Stimulated activated CD8-positive, alpha-beta memory T cell treated with anti-CD3 and anti-CD28 coated beads, Interleukin-12 subunit alpha, Interleukin-12 subunit beta, amount 100 ng/mL, for 4 hours (primary cell): ENCODE results near the gene NDEL1.
"Not testable (repeated sequence)": the region's sequence is repeated elsewhere in the genome, so short reads cannot be mapped to it uniquely, and the experiment has no call there.

Source experiments
- DNase-seq: peaks from one replicate; pipeline ENCODE4 v3.0.0-alpha.2; 2020; ENCODE audit warnings: low read depth

Gene NDEL1, protein sequence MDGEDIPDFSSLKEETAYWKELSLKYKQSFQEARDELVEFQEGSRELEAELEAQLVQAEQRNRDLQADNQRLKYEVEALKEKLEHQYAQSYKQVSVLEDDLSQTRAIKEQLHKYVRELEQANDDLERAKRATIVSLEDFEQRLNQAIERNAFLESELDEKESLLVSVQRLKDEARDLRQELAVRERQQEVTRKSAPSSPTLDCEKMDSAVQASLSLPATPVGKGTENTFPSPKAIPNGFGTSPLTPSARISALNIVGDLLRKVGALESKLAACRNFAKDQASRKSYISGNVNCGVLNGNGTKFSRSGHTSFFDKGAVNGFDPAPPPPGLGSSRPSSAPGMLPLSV

DNA sequence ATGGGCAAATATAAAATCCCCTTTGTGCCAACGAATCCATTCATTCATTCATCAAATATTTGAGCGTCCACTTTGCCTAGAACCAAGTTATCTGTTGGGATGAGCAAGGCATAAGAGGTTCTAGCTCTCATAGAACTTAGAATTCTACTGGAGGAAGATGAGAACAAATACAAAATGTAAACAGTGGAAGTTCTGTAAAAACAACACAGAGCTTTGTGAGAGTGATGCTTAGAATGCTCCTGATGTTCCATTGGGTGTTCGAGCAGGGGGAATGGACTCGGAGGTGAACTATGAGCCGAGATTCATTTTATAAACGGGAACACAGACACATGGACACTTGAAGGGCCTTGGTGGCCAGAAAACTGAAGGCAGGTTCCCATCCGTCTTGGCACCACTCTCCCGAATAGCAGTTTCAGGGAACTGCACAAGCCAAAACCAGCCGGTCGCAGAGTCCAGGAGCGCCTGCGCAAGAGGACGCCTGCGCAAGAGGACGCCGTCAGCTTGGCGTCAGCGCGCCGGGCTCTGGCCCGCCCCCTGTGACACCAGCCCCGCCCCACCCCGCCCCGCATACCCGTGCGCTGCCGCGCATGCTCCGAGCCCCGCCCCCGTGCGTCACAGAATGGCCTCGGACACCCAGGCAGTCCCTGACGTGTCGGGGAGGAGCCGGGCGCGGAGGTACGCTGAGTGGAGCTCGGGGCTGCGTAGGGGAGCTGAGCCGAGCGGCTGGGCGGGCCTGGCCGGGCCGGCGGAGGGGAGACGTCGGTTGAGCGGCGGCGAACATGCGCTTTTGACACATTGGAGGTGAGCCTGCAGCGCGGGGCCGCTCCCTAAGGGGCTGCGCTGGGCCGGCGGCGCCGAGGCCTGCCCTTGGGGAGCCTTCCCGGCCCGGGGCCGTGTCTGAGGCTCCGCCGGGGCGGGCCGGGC is at the start of gene NDEL1:
NDEL1 (plus strand) TSS at position 640 of the 924 bp plus-strand sequence. CDS start 8,388 bp downstream, outside the sequence.
- DNase-seq, result peak; percentile 98

DNA sequence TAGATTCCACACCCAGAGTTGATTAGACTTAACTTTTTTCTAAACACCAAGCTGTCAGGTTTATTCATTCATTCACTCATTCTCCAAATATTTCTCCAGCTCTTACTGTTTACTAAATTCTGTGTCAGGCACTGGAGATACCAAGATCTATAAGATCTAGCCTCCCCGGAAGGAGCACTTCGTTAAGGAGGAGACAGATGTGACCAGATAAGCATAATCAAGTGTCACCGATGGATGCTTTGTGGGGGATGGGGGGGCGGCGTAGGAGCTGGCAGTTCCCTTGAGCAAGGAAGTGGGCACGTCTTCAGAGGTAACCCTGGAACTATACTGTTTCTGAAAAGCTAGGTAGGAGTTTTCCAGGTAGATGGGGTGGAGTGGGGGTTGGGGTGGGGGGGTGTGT is 48.8 kb upstream of the NDEL1 start:
- DNase-seq, result no peak

DNA sequence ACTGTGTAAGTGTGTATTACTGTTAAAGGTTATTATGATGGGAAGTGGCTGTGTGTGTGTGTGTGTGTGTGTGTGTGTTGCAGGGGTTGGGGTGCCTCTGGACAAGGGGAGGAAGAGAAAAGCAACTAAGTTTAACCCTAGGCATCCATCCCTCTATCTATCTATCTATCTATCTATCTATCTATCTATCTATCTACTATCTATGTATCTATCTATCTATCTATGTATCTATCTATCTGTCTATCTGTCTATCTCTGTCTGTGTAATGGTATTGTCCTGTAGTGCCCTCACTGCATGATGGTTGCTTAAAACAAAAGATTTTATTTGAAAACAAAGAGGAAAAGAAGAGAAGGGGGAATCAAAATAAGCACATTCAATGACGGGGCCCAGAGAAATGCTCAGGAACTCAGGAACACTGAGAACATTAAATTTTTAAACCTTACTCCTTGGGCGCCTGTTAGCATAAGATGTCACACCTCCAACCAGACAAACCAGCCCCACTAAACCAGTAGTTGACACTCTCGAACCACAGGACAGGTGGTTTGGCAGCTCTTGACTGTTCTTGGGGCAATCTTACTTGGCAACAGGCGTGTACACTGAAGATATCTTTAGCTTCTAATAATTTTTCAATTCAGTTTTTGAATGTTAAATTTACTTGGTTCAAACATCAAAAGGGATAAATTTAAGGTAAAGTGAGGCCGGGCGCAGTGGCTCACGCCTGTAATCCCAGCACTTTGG is 47.6 kb upstream of the NDEL1 start:
- DNase-seq, result no peak

DNA sequence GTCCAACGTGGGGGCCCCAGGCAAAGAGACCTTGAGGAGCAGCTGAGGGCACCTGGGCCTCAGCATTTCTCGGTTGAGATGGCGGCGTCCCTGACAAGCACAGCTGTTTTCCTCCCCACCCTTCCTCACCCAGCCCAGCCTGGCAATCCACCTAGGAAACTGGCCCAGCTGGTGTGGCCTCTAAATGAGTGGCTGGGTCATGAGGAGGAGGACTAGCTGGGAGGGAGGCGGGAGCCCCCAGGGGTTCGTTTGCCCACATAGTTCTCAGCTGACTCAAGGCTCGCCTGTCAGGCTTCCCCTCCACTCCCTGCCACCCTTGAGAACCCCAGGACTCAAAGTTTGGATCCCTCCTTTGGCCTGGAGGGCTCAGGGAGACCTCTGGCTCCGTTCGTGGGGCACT is 44.0 kb upstream of the NDEL1 start:
- no peak for DNase-seq

DNA sequence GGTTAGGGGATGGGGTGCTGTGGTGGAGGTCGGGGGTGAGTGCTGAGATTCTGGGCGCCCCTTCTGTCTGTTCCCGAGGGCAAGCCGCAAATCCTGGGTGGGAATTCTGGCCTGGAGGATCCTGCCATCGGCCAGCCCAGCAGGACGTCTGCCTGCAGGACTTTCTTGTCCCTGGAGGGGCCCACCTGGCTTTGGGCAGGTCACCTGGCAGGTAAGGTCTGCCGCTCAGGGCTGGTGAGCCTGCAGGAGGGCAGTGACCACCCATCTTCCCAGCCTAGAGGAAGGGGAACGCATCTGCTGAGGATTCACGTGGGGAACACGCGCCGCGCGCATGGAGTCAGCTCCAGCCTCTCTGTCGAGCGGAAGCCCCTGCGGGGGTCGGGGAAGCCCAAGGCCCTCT is 43.4 kb upstream of the NDEL1 start:
- no peak for DNase-seq

DNA sequence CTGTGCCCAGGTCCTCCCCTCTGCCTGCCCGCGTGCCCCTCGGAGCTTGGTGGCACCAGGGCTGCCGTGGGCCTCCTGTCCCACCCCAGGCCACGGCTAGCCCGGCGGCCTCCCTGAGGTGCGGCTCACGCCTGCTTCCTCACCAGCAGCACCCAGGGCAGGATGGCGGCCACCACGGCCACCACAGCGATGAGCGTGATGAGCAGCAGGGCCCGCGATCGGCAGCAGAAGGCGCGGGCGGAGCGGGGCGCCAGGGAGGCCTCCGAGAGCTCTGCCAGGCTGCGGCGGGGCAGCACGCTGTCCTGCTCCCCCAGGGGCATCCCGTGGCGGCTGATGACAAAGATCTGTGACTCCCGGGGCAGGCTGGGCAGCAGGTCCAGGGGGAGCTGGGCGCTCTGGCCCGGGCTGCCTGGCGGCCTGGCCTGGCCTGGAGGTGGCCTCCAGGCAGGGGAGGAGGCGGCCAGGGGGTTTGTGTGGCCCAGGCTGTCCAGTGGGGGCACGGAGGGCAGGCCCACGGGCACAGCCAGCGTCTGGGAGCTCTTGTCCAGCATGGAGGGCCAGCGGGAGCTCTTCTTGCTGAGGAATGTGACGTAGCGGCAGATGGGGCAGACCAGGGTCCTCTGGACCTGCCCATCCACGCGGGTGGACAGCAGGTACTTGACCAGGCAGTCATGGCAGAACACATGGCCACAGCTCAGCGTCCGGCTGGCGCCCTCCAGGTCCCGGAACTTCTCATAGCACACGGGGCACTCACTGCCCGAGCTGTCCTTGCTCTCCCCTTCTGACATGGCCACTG is 42.8 kb upstream of the NDEL1 start:
- no peak for DNase-seq

DNA sequence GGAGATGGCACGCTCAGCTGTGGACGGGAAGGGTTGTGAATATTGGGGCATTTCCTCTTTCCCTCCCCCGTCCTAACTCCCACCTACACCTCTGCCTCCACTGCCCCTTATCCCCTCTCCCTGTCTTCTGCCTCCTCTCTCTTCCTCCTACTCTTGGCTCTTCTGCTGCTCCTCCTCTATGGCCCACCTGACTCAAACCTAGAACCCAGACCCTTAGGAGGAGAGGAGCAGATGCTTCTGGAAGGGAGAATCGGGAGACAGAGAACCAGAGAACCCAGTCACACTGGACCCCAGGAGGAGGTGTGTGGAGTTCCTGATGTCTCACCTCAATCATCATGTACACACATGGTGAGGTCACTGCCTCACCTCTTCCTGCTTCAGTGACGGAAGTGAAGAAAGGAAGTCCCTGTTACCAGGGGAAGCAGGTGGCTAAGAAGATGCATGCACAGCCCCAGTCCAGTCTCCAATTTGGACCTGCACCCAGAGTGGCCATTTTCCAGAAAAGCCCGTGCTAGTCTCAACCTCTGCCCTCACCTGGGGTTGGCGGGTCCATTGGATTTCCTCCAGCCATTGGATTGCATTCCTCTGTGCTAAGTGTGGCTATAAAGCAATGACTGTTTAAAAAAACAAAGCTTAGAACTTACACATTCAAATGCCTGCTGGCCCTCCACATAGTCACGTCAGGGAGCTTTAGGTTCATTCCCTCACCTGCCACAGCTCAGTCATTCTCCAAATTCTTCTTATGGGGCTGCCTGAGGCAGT is 42.0 kb upstream of the NDEL1 start:
- no peak for DNase-seq

DNA sequence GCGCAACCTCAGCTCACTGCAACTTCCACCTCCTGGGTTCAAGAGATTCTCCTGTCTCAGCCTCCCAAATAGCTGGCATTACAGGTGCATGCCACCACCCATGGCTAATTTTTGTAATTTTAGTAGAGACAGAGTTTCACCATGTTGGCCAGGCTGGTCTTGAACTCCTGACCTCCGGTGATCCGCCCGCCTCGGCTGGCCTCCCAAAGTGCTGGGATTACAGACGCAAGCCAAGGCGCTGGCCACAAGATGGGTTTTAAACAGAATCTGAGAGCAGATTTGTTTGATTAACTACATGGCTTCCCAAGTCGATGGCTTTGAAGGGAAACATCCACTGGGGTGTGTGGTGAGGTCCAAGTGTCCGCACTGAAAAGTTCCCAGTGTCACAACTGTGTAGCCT is 41.2 kb upstream of the NDEL1 start:
- not testable (repeated sequence) for DNase-seq

DNA sequence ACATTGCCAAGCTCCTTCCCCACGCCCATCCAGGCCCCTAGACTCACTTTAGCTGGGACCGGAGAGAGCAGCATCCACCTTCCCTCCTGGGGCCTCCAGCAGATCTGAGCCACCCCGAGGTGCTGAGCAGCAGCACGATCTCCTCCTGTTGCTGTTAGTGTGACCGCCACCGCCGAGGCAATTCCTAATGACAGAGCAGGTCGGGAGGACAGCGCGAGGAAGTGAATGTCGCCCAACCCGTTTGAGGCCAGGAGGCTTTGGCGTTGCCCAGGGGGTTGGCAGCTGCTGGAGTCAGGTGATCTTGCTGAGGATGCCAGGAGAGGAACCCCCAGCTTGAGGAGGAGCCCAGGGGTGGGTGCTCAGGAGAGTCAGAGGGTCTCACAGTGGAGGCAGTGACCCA is 38.0 kb upstream of the NDEL1 start, which contains the start of gene RNF222:
RNF222 (minus strand) TSS at position 192 of the 400 bp plus-strand sequence. CDS start 4,366 bp downstream, outside the sequence.
- DNase-seq, result no peak

DNA sequence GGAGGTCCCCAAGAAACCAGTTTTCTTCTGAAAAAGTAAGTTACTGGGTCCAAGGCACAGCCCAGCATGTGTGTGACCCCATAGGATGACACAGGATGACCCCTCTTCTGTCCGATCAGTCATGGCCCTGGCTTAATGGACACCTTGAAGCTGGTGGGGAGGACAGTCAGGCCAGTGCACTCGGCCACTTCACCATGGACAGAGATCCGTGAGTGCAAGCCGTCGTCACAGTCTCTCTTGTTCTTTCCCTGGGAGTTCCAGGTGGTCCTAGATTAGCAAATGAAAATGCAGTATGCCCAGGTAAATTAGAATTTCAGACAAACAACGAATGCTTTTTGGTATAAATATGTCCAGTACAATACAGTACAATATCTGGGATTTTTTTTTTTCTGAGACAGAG is 36.7 kb upstream of the NDEL1 start:
- no peak for DNase-seq

DNA sequence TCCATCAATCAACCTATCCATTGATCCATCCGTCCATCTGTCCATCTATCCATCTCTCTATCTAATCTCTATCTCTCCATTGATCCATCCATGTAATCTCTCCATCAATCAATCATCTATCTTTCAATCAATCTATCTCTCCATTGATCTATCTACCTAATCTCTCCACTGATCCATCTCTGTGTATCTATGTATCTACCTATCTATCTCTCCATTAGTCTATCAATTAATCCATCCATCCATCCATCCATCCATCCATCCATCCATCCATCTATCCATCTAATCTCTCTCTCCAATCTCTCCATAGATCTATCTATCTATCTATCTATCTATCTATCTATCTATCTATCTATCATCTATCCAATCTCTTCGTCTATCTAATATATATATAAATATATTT is 34.6 kb upstream of the NDEL1 start:
- no peak for DNase-seq

DNA sequence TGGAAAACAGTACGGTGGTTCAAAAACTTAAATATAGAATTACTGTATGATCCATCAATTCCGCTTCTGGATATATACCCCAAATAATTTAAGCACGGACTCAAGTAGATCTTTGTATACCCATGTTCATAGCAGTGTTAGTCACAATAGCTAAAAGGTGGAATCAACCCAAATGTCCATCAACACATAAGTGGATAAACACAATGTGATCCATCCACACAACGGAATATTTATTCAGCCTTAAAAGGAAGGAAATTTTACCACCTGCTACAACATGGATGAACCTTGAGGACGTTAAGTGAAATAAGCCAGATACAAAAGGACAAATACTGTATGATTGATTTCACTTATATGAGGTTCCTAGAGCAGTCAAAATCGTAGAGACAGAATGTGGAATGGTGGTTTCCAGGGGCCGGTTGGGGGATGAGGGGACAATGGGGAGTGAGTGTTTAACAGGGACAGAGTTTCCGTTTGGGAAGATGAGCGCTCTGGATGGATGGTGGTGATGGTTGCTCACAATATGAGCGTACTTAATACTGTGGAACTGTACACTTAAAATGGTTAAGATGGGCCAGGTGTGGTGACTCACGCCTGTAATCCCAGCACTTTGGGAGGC is 32.7 kb upstream of the NDEL1 start:
- no peak for DNase-seq

DNA sequence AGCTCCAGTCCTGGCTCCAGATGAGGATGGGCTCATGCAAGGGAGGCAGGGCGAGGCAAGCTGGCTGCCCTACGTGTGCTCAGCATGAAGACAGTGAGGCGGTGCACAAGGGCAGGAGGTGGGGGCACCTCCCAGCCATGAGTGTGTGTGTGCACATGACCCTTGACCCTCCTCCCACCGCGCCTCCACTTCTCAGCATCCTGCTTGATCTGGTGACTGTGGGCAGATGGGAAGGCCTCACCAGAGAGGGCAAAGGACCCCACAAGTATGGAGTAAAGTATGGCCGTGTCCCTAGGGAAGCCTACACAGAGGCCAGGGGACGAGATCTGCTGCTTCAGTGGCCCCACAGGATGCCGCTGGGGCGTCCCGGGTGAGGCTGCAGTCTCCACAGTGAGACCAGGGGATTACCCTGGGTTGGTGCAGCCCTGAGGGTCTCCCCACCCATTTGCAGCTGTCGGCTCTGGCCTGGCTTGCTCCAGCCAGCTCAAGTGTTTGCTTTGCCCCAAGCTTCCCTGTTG is 30.1 kb upstream of the NDEL1 start:
- no peak for DNase-seq

DNA sequence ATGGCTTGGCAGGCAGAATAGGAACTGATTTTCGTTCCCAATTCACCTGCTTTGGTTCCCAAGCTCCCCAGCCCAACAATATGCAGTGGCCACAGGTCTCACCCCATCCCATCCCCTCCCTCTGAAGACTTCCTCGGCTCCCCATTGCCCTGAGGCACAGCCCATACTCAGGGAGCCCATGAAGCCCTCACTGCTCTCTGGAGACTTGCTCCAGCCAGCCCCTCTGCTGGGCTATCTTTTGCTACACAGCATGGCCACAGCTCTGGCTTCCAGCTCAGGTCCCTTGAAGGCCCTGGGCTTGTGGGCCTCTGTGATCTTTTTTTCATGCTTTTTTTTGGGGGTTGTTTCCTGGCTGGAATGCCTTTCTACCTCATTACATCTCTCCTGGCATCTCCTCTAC is 29.5 kb upstream of the NDEL1 start:
- DNase-seq, result no peak

DNA sequence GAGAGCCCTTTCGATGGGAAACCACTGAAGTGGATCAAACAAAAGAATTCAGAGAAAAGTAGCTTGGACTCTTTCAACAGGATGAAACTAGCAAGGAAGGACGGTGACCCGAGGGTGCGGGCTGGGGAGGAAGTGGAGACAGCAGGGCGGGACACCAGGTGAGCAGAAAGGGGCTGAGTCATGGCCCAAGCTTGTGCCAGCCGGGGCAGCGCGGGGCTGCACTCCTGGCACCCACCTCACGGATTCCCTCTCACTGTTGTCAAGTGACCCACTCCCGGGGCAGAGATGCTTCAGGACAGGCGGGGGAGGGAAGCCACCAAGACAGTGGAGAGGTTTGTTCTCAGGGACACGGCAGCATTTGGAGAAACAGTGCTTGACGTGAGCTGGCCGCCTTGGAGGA is 27.3 kb upstream of the NDEL1 start:
- DNase-seq, result no peak

DNA sequence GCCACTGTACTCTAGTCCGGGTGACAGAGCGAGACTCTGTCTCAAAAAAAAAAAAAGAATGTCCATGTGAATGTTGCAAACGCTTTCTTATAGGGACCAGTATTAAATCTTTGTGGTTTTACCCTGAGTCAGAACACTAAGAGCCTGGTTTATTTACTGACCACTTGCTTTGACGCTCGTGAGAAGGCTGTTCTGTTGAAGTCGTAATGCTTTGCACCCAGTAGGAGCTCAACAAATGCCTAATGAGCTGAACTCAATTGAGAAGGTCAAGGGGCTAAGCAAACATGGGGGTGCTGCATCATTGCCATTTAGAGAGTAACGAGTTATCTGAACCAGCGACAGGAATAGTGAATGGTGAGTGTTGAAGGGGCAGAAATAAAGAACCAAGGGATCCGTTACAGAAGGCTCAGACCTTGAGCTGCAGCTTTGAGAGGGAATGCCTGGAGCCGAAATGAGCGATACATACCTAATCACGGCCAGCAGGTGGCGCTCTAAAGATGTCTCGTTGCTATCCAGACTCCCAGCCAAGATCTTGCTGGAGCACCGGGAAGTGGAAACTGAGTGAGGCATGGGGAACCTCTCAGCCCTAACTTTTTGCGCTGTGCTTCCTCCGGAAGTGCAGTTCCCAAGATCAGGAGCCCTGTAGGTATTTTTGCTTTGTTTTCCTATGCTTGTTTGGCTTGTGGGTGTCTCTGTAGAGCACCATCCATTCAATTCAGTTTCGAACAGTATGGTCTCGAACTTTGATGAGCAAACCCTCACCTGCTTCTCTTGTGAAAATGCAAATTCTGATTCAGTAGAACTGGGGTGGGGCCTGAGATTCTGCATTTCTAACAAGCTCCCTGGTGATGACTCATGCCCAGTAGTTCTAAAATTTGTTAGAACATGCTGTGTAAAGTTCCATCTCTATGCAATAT is 25.5 kb upstream of the NDEL1 start:
- peak; percentile 47 for DNase-seq

DNA sequence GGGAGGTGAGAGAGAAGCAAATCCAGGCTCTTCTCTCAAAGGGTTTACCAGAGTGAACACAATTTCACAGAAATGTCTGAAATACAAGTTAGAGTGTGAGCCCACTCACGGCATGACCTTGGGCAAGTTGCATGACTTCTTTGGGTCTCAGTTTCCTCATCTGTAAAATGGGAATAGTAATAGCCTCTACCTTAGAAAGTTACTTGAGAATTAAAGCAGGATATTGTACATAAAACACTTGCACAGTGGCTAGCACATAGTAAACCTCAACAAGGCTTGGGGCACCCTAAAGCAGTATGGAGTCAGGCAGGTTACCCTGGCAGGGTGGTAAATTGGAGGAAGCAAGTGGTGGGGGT is 24.8 kb upstream of the NDEL1 start:
- DNase-seq, result no peak

DNA sequence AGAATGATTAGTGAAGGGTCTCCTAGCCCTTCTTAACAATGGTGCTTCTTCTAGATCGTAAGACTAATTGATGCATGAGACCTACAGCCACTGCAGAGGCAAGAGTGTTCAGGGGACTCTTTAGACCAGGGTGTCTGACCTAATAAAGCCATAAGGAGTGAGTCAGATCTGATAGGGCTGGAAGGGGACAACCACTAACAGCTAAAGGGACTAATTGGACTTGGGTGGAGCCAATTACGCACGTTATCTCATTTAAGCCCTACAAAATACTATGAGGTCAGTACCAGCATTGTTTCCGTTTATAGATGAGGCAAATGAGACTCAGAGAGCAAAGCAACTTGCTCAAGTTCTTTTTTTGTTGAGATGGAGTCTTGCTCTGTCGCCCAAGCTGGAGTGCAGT is 23.6 kb upstream of the NDEL1 start:
- no peak for DNase-seq

DNA sequence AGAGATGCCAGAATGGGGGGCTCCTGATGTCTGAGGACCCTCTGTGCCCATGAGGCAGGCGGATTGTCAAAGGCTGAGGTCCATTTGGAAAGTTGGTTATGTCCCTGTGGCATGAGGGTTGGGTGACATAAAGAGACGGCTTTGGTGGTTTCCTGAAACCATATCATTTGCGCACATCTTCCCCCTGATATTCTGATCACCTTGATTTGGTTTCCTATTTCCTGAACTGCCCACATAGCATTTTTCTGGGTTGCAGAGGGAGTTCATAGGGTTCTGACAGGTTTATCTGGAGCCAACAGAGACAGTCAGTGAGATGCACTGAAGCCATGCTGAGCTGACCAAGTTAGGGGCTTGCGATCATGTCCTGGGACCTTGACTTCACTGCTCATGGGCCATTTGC is 22.4 kb upstream of the NDEL1 start:
- DNase-seq, result no peak
